ENCODE results near the gene FRAT1.

The FRAT1 gene

GRCh38 chr10:97360705-97361536 lies 41.9 kb downstream of the FRAT1 start:
- no peak for DNase-seq (ENCODE audit: extremely low read depth, low read depth)

DNA sequence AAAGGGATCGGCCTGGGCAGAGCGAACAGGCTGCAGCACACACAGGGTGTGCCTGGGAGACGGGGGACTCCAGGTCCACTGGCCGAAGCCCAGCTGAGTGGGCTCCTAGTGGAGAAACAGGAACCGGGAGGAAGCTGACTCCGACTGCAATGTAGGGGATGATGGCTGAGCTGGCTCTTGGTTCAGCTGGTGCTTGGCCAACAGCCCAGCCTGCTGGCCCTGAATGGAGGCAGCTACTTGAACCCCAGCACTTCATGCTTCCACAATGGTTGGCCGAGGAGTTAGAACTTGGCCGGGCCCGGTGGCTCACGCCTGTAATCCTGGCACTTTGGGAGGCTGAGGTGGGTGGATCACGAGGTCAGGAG lies 42.4 kb downstream of the FRAT1 start:
- TF ChIP-seq, protein P1, sequence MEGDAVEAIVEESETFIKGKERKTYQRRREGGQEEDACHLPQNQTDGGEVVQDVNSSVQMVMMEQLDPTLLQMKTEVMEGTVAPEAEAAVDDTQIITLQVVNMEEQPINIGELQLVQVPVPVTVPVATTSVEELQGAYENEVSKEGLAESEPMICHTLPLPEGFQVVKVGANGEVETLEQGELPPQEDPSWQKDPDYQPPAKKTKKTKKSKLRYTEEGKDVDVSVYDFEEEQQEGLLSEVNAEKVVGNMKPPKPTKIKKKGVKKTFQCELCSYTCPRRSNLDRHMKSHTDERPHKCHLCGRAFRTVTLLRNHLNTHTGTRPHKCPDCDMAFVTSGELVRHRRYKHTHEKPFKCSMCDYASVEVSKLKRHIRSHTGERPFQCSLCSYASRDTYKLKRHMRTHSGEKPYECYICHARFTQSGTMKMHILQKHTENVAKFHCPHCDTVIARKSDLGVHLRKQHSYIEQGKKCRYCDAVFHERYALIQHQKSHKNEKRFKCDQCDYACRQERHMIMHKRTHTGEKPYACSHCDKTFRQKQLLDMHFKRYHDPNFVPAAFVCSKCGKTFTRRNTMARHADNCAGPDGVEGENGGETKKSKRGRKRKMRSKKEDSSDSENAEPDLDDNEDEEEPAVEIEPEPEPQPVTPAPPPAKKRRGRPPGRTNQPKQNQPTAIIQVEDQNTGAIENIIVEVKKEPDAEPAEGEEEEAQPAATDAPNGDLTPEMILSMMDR (IDR thresholded peaks at IDR 0.05; ENCODE audit: low read depth, low read length), result no peak
- no peak for DNase-seq (ENCODE audit: extremely low read depth, low read depth)

More at GRCh38 chr10:97360705-97361536, 41.9 kb downstream of the FRAT1 start:
- TF ChIP-seq, protein P1 (IDR thresholded peaks at IDR 0.05; ENCODE audit: low read depth, low read length), result no peak

DNA sequence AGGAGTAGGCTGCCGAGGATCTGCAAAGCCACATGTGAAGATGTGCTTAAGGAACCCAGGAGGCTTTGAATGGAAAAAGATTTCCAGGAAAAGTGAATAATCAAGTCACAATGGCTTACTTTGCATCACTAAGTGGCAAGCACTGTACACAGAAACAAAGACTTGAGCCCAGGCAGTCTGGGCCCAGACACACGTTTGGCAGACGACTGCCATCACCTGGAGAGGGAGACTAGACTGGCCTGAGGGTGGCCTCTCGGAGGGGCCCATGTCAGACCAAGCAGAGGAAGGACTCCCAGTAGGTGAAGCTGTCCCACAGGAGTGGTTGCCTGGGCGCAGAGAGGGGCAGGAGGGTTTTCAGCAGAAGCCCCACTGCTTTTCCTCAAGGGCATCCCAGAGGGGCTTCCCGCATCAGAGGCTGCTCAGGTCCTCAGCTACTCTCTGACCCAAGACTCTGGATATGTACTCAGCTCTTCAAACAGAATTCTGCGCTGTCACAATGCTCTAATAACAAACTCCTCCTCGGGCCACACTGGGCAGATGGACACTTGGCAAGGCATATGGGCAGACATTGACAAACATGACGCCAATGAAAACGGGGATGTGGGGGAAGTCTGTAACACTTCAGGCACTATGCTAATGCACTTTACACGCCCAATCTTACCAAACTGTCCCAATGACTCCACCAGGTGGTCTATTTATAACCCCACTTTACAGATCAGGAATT lies 43.4 kb downstream of the FRAT1 start:
- DNase-seq (ENCODE audit: extremely low read depth, low read depth), result no peak
- TF ChIP-seq, protein P1 (IDR thresholded peaks at IDR 0.05; ENCODE audit: low read depth, low read length), result no peak

- no peak for DNase-seq (ENCODE audit: extremely low read depth, low read depth)
- TF ChIP-seq, protein P1 (IDR thresholded peaks at IDR 0.05; ENCODE audit: low read depth, low read length), result no peak
These were observed 44.0 kb downstream of the FRAT1 start for GRCh38 chr10:97363071-97363470.

DNA sequence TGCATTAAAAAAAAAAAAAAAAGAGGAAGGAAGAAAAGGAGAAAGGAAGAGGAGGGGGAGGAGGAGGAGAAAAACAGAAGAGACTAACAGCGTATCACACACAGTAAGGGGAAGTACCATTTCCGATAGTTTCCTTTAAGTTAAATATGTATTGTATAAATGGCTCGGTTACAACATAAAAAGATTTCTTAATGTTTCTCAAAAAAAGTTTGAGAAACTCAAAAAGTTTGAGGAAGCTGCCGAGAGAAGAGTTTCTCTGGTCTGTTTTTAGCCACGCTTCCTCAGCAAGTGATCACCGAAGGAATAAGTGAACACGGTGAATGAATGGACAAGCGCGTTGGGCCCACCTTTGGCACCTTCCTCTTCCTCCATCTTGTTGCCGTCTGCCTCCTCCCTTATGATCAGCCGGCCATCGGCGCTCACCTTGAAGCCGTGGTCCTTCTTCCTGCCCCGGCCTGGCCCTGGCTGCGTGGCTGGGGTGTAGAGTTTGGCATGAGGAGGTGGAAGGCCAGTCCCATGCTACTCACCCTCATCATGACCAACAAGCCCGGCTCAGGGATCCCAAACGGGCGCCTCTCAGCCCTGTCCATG lies 46.8 kb downstream of the FRAT1 start:
- TF ChIP-seq, protein P1 (IDR thresholded peaks at IDR 0.05; ENCODE audit: low read depth, low read length), result no peak

DNA sequence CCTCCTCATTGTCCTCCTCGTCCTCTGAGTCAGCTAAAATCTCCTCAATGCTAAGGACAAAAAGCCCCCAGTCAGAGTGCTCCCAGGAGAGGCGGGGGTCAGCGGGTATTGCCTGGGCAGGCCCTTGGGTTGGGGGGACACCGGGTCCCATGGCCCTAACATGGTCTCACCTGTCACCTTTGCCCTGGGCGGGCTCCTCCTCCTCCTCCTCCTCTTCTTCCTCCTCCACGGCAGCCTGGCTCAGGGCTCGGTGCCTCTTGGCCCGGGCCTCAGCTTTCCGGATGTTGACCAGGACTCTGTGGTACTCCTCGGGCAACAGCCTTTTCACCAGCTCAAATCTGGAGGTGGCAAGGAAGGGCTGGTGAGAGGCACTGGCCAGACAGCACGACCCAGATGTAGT lies 47.5 kb downstream of the FRAT1 start:
- no peak for DNase-seq (ENCODE audit: extremely low read depth, low read depth)
- TF ChIP-seq, protein P1 (IDR thresholded peaks at IDR 0.05; ENCODE audit: low read depth, low read length), result no peak

More for the DNA sequence above, 46.8 kb downstream of the FRAT1 start:
- DNase-seq (ENCODE audit: extremely low read depth, low read depth), result no peak
